ENCODE data around the gene FDXR. TPM values are rescaled to one million over a fixed set of nuclear protein-coding genes. Genes with fewer than 3 reads are reported as not detected.

Gene FDXR
- total and polyA plus RNA-seq, 9 of the 15 experiments (the other 6 are each of a cell fraction or from before 2014, with no cell fraction given), result 0.89 to 70.7 (median 30.9) TPM

- TF ChIP-seq, protein P1, sequence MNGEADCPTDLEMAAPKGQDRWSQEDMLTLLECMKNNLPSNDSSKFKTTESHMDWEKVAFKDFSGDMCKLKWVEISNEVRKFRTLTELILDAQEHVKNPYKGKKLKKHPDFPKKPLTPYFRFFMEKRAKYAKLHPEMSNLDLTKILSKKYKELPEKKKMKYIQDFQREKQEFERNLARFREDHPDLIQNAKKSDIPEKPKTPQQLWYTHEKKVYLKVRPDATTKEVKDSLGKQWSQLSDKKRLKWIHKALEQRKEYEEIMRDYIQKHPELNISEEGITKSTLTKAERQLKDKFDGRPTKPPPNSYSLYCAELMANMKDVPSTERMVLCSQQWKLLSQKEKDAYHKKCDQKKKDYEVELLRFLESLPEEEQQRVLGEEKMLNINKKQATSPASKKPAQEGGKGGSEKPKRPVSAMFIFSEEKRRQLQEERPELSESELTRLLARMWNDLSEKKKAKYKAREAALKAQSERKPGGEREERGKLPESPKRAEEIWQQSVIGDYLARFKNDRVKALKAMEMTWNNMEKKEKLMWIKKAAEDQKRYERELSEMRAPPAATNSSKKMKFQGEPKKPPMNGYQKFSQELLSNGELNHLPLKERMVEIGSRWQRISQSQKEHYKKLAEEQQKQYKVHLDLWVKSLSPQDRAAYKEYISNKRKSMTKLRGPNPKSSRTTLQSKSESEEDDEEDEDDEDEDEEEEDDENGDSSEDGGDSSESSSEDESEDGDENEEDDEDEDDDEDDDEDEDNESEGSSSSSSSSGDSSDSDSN (IDR thresholded peaks at IDR 0.05; ENCODE audit: borderline replicate concordance in 1 of 2, low read depth in 2 of 2, low read length in 2 of 2), result peak in 1 of 2 experiments; percentile 68; a peak in 1 of 4 replicates
- TF ChIP-seq NELFE (IDR thresholded peaks at IDR 0.05; ENCODE audit: insufficient read depth, insufficient read length) (no peak), ZBTB7A (IDR thresholded peaks at IDR 0.05; ENCODE audit: borderline replicate concordance, control insufficient read depth, low read depth, low read length) (no peak), THRAP3 (IDR thresholded peaks at IDR 0.05; ENCODE audit: borderline replicate concordance) (no peak), ZNF133 (CRISPR knock-in tag; IDR thresholded peaks at IDR 0.05) (0 out of 2 replicates have a peak, but pooled peaks have one; percentile 17), CXXC5 (CRISPR knock-in tag; IDR thresholded peaks at IDR 0.05) (peak; percentile 76), EHMT2 (IDR thresholded peaks at IDR 0.05) (no peak), PHB2 (IDR thresholded peaks at IDR 0.05; ENCODE audit: low read depth) (no peak), ATF1 (CRISPR knock-in tag; IDR thresholded peaks at IDR 0.05) (peak; percentile 91), ATF1 (tag; IDR thresholded peaks at IDR 0.05) (peak; percentile 99), IRF2 (CRISPR knock-in tag; IDR thresholded peaks at IDR 0.05) (no peak), TRIM24 (IDR thresholded peaks at IDR 0.05) (no peak), NBN (IDR thresholded peaks at IDR 0.05; ENCODE audit: low read depth) (peak; percentile 50; the same call in 1 of the 2 replicates), ZNF764 (CRISPR knock-in tag; IDR thresholded peaks at IDR 0.05; ENCODE audit: low read depth) (no peak), RFX5 (IDR thresholded peaks at IDR 0.05; ENCODE audit: low read depth, low read length) (no peak), XRCC4 (IDR thresholded peaks at IDR 0.05; ENCODE audit: extremely low read depth, insufficient read depth, insufficient read length) (no peak), KDM5B (IDR thresholded peaks at IDR 0.05; ENCODE audit: insufficient replicate concordance, low read depth, low read length) (peak; percentile 53), MAFG (tag; conservative IDR thresholded peaks at IDR 0.05) (no peak)
- TF ChIP-seq, protein P2, sequence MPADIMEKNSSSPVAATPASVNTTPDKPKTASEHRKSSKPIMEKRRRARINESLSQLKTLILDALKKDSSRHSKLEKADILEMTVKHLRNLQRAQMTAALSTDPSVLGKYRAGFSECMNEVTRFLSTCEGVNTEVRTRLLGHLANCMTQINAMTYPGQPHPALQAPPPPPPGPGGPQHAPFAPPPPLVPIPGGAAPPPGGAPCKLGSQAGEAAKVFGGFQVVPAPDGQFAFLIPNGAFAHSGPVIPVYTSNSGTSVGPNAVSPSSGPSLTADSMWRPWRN (IDR thresholded peaks at IDR 0.05; ENCODE audit: low read depth), result no peak
- TF ChIP-seq, protein P3, sequence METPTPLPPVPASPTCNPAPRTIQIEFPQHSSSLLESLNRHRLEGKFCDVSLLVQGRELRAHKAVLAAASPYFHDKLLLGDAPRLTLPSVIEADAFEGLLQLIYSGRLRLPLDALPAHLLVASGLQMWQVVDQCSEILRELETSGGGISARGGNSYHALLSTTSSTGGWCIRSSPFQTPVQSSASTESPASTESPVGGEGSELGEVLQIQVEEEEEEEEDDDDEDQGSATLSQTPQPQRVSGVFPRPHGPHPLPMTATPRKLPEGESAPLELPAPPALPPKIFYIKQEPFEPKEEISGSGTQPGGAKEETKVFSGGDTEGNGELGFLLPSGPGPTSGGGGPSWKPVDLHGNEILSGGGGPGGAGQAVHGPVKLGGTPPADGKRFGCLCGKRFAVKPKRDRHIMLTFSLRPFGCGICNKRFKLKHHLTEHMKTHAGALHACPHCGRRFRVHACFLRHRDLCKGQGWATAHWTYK (CRISPR knock-in tag; IDR thresholded peaks at IDR 0.05), result peak; percentile 81; the same call in 1 of the 2 replicates
These were observed 461 bp upstream of the FDXR start (continued) for GRCh38 chr17:74873037-74873873.
